HTERT RPE-1 (cell line): ENCODE results near the gene FLVCR2.
"Not testable (repeated sequence)": the region's sequence is repeated elsewhere in the genome, so short reads cannot be mapped to it uniquely, and the experiment has no call there.

ENCODE experiments used
- in situ Hi-C: fragments of 300-500 bp; cut with MboI; formaldehyde crosslinking; loops from 4 replicates; pipeline ENCODE4 v1.14.3; 2020; ENCODE audit warnings: low sequenced_read_pairs

Gene FLVCR2

GRCh38 chr14:75589931-75590330, 11.5 kb downstream of the FLVCR2 start:
- in situ Hi-C loops, result no loop called here

- in situ Hi-C loops, result no loop called here
These were observed 13.0 kb downstream of the FLVCR2 start for GRCh38 chr14:75591331-75591946.

DNA sequence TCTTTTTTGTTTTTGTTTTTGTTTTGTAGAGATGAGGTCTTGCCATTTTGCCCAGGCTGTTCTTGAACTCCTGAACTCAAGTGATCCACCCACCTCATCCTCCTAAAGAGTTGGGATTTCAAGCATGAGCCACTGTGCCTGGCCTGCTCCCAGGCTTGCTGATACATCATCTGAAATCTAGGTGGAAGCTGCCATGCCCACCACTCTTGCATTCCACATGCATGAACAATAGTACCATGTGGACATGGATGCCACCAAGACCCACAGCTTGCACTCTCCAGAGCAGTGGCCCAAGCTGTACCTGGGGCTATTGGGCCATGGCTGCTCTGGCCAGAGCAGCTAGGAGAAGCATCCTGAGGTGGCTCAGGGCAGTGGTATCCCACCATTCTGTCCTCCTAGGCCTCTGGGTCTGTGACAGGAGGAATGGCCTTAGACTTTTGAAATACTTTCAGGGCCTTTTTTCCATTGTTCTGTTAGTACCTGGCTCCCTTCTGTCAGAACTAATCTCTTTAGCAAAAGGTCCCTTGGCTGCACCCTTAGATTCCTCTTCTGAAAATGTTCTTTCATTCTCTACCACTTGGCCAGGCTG, 13.7 kb downstream of the FLVCR2 start:
- in situ Hi-C loops, result no loop called here

- in situ Hi-C loops, result no loop called here
These were observed 16.8 kb downstream of the FLVCR2 start for GRCh38 chr14:75595226-75595625.

- in situ Hi-C loops, result no loop called here
These were observed 18.7 kb downstream of the FLVCR2 start for GRCh38 chr14:75597149-75597548.

- in situ Hi-C loops, result not testable (repeated sequence)
These were observed 21.7 kb downstream of the FLVCR2 start for GRCh38 chr14:75600100-75600499.

- in situ Hi-C loops, result not testable (repeated sequence)
These were observed 22.6 kb downstream of the FLVCR2 start for GRCh38 chr14:75601061-75601460.

DNA sequence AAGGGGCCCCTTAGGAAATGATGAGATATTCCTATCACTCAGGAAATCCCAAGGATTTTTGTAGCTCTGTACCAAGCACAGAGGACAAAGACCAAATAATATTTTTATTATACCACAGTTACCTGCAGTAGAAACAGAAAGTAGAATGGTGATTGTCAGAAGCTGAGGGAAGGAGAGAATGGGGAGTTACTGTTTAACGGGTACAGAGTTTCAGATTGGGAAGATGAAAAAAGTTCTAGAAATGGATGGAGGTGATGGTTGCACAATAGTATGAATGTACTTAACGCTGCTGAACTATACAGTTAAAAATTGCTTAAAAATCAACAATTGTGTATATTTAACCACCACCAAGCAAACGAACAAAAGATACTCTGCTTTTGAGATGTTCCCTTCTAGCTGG, 24.1 kb downstream of the FLVCR2 start:
- in situ Hi-C loops, result no loop called here

DNA sequence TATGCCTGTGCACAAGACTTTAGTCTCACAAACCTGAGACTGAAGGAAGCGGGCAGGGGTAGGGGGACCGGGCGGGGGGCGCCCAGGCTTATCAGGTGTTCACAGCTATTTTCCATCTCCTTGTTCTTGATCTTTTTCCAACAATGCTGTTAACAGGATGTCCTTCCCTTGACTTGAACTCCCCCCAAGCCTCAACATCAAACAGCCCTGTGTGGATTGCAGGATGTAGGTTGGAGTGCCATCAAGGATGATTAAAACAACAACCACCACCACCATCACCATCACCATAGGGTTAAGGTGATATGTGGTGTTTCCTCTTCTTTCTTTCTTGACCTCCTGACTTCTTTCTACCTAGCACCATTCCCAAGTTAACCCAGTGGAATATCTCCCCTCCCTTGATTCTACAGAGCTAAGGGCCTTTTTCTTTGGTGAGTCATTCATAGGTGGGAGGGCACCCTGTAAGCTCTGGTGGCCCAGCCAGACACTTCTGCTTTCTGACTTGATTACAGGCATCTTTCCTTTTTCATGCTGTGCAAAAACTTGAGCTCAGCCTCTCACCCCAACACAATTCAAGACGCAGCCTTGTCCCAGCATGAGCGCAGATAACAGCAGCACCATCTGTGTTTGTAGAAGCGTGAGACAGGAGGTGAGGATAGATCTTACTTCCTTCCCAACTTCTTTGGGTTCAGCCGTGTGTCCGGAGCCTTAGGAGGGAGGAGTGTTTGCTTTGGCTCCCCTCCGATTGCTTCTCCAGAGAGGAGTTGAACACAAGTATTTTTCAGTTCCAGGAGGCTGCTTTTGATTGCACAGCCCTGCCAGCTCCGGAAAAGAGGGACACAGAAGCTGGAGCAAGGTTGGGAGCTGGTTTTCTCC, 26.8 kb downstream of the FLVCR2 start:
- in situ Hi-C loops, result no loop called here

DNA sequence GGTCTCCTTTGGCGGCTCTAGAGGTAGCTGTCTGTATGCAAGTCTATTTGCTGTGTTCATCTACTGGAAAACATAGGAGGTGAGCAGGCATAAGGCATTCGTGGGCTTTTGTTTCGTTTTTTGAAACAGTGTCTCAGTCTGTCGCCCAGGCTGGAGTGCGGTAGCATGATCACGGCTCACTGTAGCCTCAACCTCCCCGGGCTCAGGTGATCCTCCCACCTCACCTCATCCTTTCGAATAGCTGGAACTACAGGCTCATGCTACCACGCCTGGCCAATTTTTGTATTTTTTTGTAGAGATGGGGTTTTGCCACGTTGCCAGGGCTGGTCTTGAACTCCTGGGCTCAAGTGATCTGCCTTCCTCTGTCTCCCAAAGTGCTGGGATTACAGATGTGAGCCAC, 27.5 kb downstream of the FLVCR2 start:
- in situ Hi-C loops, result no loop called here

- in situ Hi-C loops, result no loop called here
These were observed 28.6 kb downstream of the FLVCR2 start for GRCh38 chr14:75607044-75607443.

GRCh38 chr14:75607842-75608640, 29.6 kb downstream of the FLVCR2 start:
- in situ Hi-C loops, result no loop called here

- in situ Hi-C loops, result no loop called here
These were observed 30.7 kb downstream of the FLVCR2 start for GRCh38 chr14:75609116-75609515.

DNA sequence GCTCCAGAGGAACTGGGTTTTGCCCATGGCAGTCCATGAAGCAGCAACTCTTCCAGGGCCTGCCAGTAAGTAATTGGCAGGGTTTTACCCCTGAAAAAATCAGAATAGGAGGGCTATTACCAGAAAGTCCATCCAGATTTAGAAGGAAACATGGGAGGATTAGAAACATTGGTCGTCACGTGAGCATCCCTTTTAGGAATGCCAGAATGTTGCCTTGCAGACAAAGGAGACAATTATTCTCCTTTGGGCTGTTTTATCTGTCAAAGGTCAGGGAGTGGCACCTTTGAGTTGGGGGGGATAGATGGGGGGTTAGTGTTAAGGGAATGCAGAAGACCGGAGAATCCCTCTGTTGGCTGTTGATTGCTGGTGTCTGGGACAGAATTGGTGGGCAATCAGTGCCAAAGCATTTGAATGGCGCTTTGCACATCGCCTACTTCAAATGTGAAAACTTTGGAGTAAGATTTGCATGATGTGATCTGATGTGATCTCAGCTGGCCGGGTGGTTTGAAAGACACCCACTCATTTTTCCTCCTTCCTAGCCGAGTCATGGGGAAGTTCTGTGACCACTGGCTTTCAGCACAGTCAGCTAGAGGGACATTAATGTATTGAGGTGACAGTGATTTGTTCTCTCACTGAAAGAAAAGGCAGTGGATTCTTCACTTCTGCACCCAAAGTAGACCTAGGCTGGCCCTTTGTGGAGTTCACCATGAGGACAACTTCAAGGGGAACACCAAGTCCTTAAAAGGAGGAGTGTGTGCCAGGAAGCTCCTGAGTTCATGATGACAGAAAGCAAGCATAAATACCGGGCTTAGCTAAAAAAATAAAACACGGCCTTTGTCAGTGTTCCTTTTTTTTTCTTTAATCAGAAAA, 31.4 kb downstream of the FLVCR2 start:
- in situ Hi-C loops, result no loop called here

GRCh38 chr14:75610834-75611233, 32.4 kb downstream of the FLVCR2 start:
- in situ Hi-C loops, result no loop called here

GRCh38 chr14:75612157-75612556, 33.7 kb downstream of the FLVCR2 start:
- in situ Hi-C loops, result no loop called here

- in situ Hi-C loops, result no loop called here
These were observed 35.8 kb downstream of the FLVCR2 start for GRCh38 chr14:75614179-75614578.

DNA sequence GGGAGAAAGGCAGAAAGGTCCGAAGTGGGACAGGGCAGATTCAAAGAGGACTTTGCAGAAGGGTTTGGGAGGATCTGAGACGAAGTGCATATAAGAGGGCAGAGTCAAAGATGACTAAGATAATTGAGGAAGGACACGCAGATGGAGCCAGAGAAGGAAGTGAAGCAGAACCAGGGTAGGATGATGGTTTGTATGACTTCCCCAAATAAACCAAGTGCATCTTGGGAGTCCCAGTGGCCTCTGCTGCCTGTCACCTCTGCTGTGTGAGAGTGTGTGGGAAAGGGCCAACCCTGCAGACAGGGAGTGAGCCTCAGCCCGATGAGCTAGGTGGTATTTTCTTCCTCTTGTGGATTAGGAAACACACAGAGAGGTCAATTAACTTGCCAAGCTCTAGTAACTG, 36.8 kb downstream of the FLVCR2 start:
- in situ Hi-C loops, result no loop called here

GRCh38 chr14:75619548-75619947, 41.1 kb downstream of the FLVCR2 start:
- in situ Hi-C loops, result no loop called here

GRCh38 chr14:75625034-75625433, 46.6 kb downstream of the FLVCR2 start:
- in situ Hi-C loops, result no loop called here
